ENCODE results near the gene BTG4. TPM values are rescaled to one million over a fixed set of nuclear protein-coding genes. Genes with fewer than 3 reads are reported as not detected.

BTG4 gene
- polyA plus RNA-seq, 3 donors = not detected

- Histone ChIP-seq H3K79me2 (ENCODE audit: insufficient read depth, low read length) (no peaks in the 10 kb centered on the region), H3K36me3 (replicated peaks in 1 of 2; ENCODE audit: control insufficient read depth in 1 of 2, insufficient read depth in 2 of 2, low read length in 2 of 2) (no peaks in the 10 kb centered on the region), H3K4me1 (ENCODE audit: control insufficient read depth in 1 of 2, insufficient read depth in 2 of 2, low read length in 2 of 2) (peaks cover 4 to 11% of the 10 kb centered on the region in 2 donors), H3K27me3 (ENCODE audit: control insufficient read depth in 2 of 2, insufficient read depth in 2 of 2, low read length in 2 of 2) (no peaks in the 10 kb centered on the region), H2AFZ (ENCODE audit: insufficient read depth, low read depth, low read length, poor library complexity, severe bottlenecking) (no peak overlapping the region), H3K27ac (ENCODE audit: low read depth in 1 of 2, low read length in 2 of 2) (no peak overlapping the region), H3K9ac (ENCODE audit: insufficient read depth, low read length, poor library complexity, severe bottlenecking) (no peak overlapping the region), H3K4me3 (replicated peaks in 1 of 3; ENCODE audit: low read depth in 2 of 3, low read length in 3 of 3) (no peak overlapping the region), H3K4me2 (replicated peaks; ENCODE audit: extremely low read depth, low read length, poor library complexity, severe bottlenecking) (no peak overlapping the region), H4K20me1 (ENCODE audit: insufficient read depth, low read length) (no peaks in the 10 kb centered on the region), H3K9me3 (replicated peaks in 1 of 2; ENCODE audit: control insufficient read depth in 1 of 2, insufficient read depth in 1 of 2, low read length in 2 of 2) (no peaks in the 10 kb centered on the region)
- 91% methylated on average over 10 of the region's 12 CpGs for WGBS (ENCODE audit: insufficient coverage)
- Mint-ChIP-seq H3K27ac (no peak overlapping the region), H3K36me3 (no peaks in the 10 kb centered on the region), H3K4me3 (no peak overlapping the region), H3K27me3 (ENCODE audit: low read depth in 3 of 3) (peaks cover 3 to 5% (median 4%) of the 10 kb centered on the region in 3 donors), H3K9me3 (no peaks in the 10 kb centered on the region), H3K4me1 (peaks cover 14% of the 10 kb centered on the region)
- DNase-seq = no peak
- intact Hi-C loops (cut with micrococcal nuclease) = no loop called here
- TF ChIP-seq CTCF (IDR thresholded peaks at IDR 0.05) = no peak
These were observed 61.5 kb downstream of the BTG4 start for GRCh38 chr11:111450480-111451320.

GRCh38 chr11:111449696-111450479, 62.3 kb downstream of the BTG4 start:
- H3K79me2 ChIP-seq (ENCODE audit: insufficient read depth, low read length) = no peaks in the 10 kb centered on the region
- no peaks in the 10 kb centered on the region for H3K9me3 Mint-ChIP-seq
- intact Hi-C loops (cut with micrococcal nuclease) = loop anchor here (5.0 kb wide), 1 partner anchor 168 kb away; no protein-coding TSS in a partner anchor

More at GRCh38 chr11:111449696-111450479, 62.3 kb downstream of the BTG4 start:
- no peaks in the 10 kb centered on the region for H3K36me3 ChIP-seq (replicated peaks in 1 of 2; ENCODE audit: control insufficient read depth in 1 of 2, insufficient read depth in 2 of 2, low read length in 2 of 2)
- H3K9me3 ChIP-seq (replicated peaks in 1 of 2; ENCODE audit: control insufficient read depth in 1 of 2, insufficient read depth in 1 of 2, low read length in 2 of 2) = no peaks in the 10 kb centered on the region
- Mint-ChIP-seq H3K27ac (no peak overlapping the region), H3K4me3 (no peak overlapping the region), H3K27me3 (ENCODE audit: low read depth in 3 of 3) (peaks cover 3 to 4% (median 3%) of the 10 kb centered on the region in 3 donors), H3K36me3 (no peaks in the 10 kb centered on the region), H3K4me1 (peaks cover 14% of the 10 kb centered on the region)
- peaks cover 4 to 11% of the 10 kb centered on the region in 2 donors for H3K4me1 ChIP-seq (ENCODE audit: control insufficient read depth in 1 of 2, insufficient read depth in 2 of 2, low read length in 2 of 2)
- no peak overlapping the region for H2AFZ ChIP-seq (ENCODE audit: insufficient read depth, low read depth, low read length, poor library complexity, severe bottlenecking)
- no peak for TF ChIP-seq CTCF (IDR thresholded peaks at IDR 0.05)
- H3K4me3 ChIP-seq (replicated peaks in 1 of 3; ENCODE audit: low read depth in 2 of 3, low read length in 3 of 3) = no peak overlapping the region
- no peaks in the 10 kb centered on the region for H3K27me3 ChIP-seq (ENCODE audit: control insufficient read depth in 2 of 2, insufficient read depth in 2 of 2, low read length in 2 of 2)
- WGBS (ENCODE audit: insufficient coverage) = 83% methylated on average over 1 of the region's 4 CpGs
- H4K20me1 ChIP-seq (ENCODE audit: insufficient read depth, low read length) = no peaks in the 10 kb centered on the region
- H3K9ac ChIP-seq (ENCODE audit: insufficient read depth, low read length, poor library complexity, severe bottlenecking) = no peak overlapping the region
- no peak overlapping the region for H3K27ac ChIP-seq (ENCODE audit: low read depth in 1 of 2, low read length in 2 of 2)
- no peak overlapping the region for H3K4me2 ChIP-seq (replicated peaks; ENCODE audit: extremely low read depth, low read length, poor library complexity, severe bottlenecking)
- DNase-seq = no peak
